Adrenal gland (tissue), 5 donors: ENCODE measurements around the gene PEX16.

Experiments used
- POLR2A ChIP-seq, 2 donors: fragments of 450-650 bp; IDR thresholded peaks; one replicate each; pipeline ENCODE4 v1.6.1; 2017; ENCODE audit warnings: antibody characterized with exemption in 2 of 2, mild to moderate bottlenecking in 2 of 2, moderate library complexity in 1 of 2
- TF ChIP-seq, protein P1 (sequence below), 6 experiments: fragments of 450-650 bp in 4 of 6; fragments of 200-600 bp in 2 of 6; sonication (generic) in 1 of 6; IDR thresholded peaks; 1 replicate in 5 of 6; 2 replicates in 1 of 6; pipeline versions ENCODE4 v1.5.1 to v1.8.0; 2016 to 2021; ENCODE audit warnings: antibody characterized with exemption in 6 of 6, mild to moderate bottlenecking in 2 of 6, moderate library complexity in 1 of 6
- donor health status: DM: no; HTN: no; CAD: no.

DNA sequence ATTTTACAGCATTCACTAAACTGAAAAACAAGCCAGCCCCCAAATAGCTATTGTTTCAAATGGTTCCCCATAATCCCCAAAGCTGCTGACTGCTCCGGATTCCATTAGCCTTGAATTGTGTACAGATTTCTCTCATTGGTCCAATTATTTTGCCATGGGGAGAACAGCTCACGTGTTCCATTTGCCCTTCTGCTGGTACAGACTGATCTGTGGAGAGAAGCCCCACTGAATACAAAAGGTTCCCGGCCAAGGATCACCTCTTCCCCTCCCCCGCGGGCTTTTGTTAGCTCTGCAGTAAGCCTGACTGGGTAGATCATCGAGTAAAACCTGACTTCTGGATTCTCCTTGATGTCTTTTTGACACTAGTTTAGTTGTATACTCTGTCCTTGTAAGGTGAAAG, 41.3 kb downstream of the PEX16 start:
- TF ChIP-seq, protein P1, sequence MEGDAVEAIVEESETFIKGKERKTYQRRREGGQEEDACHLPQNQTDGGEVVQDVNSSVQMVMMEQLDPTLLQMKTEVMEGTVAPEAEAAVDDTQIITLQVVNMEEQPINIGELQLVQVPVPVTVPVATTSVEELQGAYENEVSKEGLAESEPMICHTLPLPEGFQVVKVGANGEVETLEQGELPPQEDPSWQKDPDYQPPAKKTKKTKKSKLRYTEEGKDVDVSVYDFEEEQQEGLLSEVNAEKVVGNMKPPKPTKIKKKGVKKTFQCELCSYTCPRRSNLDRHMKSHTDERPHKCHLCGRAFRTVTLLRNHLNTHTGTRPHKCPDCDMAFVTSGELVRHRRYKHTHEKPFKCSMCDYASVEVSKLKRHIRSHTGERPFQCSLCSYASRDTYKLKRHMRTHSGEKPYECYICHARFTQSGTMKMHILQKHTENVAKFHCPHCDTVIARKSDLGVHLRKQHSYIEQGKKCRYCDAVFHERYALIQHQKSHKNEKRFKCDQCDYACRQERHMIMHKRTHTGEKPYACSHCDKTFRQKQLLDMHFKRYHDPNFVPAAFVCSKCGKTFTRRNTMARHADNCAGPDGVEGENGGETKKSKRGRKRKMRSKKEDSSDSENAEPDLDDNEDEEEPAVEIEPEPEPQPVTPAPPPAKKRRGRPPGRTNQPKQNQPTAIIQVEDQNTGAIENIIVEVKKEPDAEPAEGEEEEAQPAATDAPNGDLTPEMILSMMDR (IDR thresholded peaks at IDR 0.05), result no peak
- no peak for TF ChIP-seq POLR2A (IDR thresholded peaks at IDR 0.05)
